LoVo (cell line): Measurements from ENCODE around the gene SYPL1.

Source experiments
- DNase-seq: peaks from one replicate; pipeline ENCODE4 v3.0.0-alpha.2; 2016; ENCODE audit warnings: low spot score

SYPL1 gene

GRCh38 chr7:106050746-106051117, 61.4 kb downstream of the SYPL1 start:
- DNase-seq: no peak

- no peak for DNase-seq
These were observed 61.9 kb downstream of the SYPL1 start for GRCh38 chr7:106050002-106050745.

GRCh38 chr7:106049139-106049752, 62.9 kb downstream of the SYPL1 start:
- DNase-seq: no peak

- DNase-seq: no peak
These were observed 63.4 kb downstream of the SYPL1 start for GRCh38 chr7:106048706-106049020.

- DNase-seq: no peak
These were observed 64.0 kb downstream of the SYPL1 start for GRCh38 chr7:106047818-106048705.

- no peak for DNase-seq
These were observed 64.9 kb downstream of the SYPL1 start for GRCh38 chr7:106047184-106047583.

- DNase-seq: no peak
These were observed 66.5 kb downstream of the SYPL1 start for GRCh38 chr7:106045586-106045985.

- no peak for DNase-seq
These were observed 67.0 kb downstream of the SYPL1 start for GRCh38 chr7:106045139-106045538.

- no peak for DNase-seq
These were observed 69.9 kb downstream of the SYPL1 start for GRCh38 chr7:106042196-106042611.

GRCh38 chr7:106041140-106041717, 70.9 kb downstream of the SYPL1 start:
- DNase-seq: peak; percentile 58
